Measurements from ENCODE around the gene KCNIP1.

Gene KCNIP1

DNA sequence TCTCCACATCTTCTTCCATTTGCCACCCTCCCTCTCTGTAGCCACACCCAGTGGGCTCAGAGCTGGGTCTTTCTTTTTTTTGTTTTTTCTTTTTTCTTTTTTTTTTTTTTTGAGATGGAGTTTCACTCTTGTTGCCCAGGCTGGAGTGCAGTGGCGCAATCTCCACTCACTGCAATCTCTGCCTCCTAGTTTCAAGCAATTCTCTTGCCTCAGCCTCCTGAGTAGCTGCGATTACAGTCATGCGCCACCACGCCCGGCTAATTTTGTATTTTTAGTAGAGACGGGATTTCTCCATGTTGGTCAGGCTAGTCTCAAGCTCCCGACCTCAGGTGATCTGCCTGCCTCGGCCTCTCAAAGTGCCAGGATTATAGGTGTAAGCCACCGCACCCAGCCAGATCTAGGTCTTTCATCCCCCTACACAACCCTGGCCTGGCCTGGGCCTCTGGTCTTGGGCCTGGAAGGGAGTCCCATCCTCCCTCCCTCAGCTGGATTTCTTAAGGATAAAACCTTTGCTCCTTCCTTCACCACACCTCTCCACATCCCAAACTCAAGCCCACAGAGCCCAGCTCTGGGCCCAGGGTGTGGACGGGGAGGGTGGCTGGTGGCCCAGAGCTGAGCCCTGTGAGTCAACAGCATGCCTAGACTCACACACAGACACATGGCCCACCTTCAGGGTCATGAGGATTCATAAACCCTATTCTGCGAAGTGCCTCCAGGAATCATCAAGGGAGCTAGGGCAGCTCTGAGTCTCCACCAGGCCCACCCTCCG lies 18.8 kb upstream of the KCNIP1 start:
- no peak overlapping the region for H3K4me3 ChIP-seq (ENCODE audit: low read length)
- H3K9ac ChIP-seq (ENCODE audit: low read length) = no peak overlapping the region
- no peaks in the 10 kb centered on the region for H3K27me3 ChIP-seq (ENCODE audit: control insufficient read depth, insufficient read depth, low read length)
- H3K4me1 ChIP-seq (ENCODE audit: control insufficient read depth, low read depth, low read length) = no peaks in the 10 kb centered on the region
- H3K27ac ChIP-seq (ENCODE audit: low read length) = no peak overlapping the region
- no peaks in the 10 kb centered on the region for H3K9me3 ChIP-seq (ENCODE audit: control insufficient read depth, low read depth, low read length)
- no peaks in the 10 kb centered on the region for H3K36me3 ChIP-seq (ENCODE audit: control insufficient read depth, low read depth, low read length)

DNA sequence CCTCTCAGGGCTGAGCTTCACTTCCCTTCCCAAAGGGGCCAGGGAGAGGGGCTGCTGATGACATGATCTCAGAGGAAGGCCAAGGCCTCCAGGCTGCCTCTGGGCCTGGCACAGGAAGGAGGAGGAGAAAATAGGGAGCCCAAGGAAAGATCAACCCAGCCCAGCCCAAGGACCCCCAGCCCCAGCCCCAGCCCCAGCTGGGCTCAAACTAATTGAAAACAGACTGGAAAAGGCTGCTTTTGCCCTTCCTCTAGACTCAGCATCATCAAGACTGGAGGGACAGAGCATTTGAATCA lies 18.3 kb upstream of the KCNIP1 start:
- H3K9ac ChIP-seq (ENCODE audit: low read length) = no peak overlapping the region

DNA sequence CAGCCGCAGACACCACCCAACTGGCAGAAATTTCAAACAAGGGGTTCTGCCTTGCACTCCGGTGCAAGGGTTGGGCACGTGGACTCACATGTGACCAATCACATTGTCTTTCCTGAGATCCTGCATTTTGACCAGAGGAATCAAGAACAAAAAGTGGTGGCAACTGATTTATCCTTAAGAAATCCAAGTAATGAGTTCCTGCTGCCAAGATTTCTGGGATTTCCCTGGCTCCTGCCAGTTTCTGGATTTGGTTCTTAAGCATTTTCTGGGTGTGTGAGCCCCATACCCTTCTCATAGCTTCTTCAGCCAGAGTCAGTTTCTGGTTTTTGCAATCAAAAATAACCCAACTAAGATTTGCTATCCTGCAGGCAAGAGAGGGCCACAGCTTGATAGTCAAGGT lies 17.4 kb upstream of the KCNIP1 start:
- no peaks in the 10 kb centered on the region for H3K27me3 ChIP-seq (ENCODE audit: control insufficient read depth, insufficient read depth, low read length)
- no peaks in the 10 kb centered on the region for H3K36me3 ChIP-seq (ENCODE audit: control insufficient read depth, low read depth, low read length)
- no peak overlapping the region for H3K27ac ChIP-seq (ENCODE audit: low read length)
- H3K9ac ChIP-seq (ENCODE audit: low read length) = no peak overlapping the region
- no peaks in the 10 kb centered on the region for H3K9me3 ChIP-seq (ENCODE audit: control insufficient read depth, low read depth, low read length)
- H3K4me1 ChIP-seq (ENCODE audit: control insufficient read depth, low read depth, low read length) = peaks cover 4% of the 10 kb centered on the region
- H3K4me3 ChIP-seq (ENCODE audit: low read length) = no peak overlapping the region

More for the DNA sequence above, 18.3 kb upstream of the KCNIP1 start:
- Histone ChIP-seq H3K4me3 (ENCODE audit: low read length) (no peak overlapping the region), H3K36me3 (ENCODE audit: control insufficient read depth, low read depth, low read length) (no peaks in the 10 kb centered on the region), H3K4me1 (ENCODE audit: control insufficient read depth, low read depth, low read length) (peaks cover 4% of the 10 kb centered on the region), H3K9me3 (ENCODE audit: control insufficient read depth, low read depth, low read length) (no peaks in the 10 kb centered on the region), H3K27ac (ENCODE audit: low read length) (no peak overlapping the region), H3K27me3 (ENCODE audit: control insufficient read depth, insufficient read depth, low read length) (no peaks in the 10 kb centered on the region)

DNA sequence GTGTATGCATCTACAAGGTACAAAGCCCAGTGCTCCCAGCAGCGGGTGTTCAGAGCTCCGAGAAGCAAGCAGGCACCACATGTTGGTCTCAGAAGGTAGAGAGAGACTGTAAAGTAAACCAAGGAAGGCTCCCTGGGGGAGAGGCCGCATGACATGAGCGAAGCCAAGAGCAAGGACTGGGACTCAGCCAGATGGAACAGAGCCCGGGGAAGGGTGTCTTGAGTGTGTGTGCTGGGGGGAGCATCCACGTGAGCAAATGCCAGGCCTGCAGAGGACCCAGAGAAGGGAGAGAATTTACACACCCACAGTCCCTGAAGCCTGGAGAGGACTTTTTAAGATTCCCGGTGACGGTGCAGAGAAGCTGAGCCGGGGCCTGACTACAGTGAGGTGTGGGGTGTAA lies 15.2 kb upstream of the KCNIP1 start:
- Histone ChIP-seq H3K27ac (ENCODE audit: low read length) (no peak overlapping the region), H3K4me1 (ENCODE audit: control insufficient read depth, low read depth, low read length) (peaks cover 4% of the 10 kb centered on the region), H3K27me3 (ENCODE audit: control insufficient read depth, insufficient read depth, low read length) (no peaks in the 10 kb centered on the region), H3K4me3 (ENCODE audit: low read length) (no peak overlapping the region), H3K36me3 (ENCODE audit: control insufficient read depth, low read depth, low read length) (no peaks in the 10 kb centered on the region), H3K9me3 (ENCODE audit: control insufficient read depth, low read depth, low read length) (no peaks in the 10 kb centered on the region), H3K9ac (ENCODE audit: low read length) (no peak overlapping the region)

DNA sequence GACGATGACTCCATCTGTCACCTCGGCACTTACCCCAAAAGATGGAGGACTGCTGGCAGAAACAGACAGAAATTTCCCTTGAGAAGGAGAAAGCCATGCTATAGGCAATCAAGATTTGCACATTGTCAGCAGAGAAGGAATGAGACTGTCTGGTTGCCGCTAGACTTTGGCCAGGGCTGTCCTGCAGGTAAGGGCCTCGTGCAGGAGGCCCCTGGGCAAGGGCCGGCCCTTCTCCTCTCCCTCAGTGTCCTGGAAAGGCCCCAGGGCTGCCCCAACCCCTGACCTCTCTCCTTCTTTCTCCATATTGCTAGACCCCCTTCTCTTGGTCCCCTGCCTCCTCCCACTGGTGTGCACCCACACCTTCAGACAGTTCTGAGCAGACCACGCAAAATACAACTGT lies 14.6 kb upstream of the KCNIP1 start:
- H3K9me3 ChIP-seq (ENCODE audit: control insufficient read depth, low read depth, low read length) = no peaks in the 10 kb centered on the region
- H3K27ac ChIP-seq (ENCODE audit: low read length) = no peak overlapping the region
- H3K4me1 ChIP-seq (ENCODE audit: control insufficient read depth, low read depth, low read length) = peaks cover 4% of the 10 kb centered on the region
- no peak overlapping the region for H3K9ac ChIP-seq (ENCODE audit: low read length)
- no peaks in the 10 kb centered on the region for H3K27me3 ChIP-seq (ENCODE audit: control insufficient read depth, insufficient read depth, low read length)
- H3K4me3 ChIP-seq (ENCODE audit: low read length) = no peak overlapping the region
- no peaks in the 10 kb centered on the region for H3K36me3 ChIP-seq (ENCODE audit: control insufficient read depth, low read depth, low read length)

DNA sequence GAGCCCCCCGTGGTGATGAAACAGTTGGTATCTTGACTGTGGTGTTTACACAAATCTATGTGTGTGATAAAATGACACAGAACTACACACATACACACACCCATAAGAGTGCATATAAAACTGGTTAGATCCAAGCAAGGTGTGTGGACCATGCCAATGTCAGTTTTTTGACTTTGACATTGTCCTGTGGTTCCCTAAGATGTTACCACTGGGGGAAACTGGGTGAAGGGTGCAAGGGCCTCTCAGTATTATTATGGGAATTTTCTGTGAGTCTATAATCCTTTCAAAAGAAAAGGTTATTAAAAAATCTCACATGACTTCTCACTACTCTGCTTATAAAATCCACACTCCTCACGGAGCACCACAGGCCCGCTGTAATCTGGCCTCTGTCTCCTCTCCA lies 13.4 kb upstream of the KCNIP1 start:
- H3K4me3 ChIP-seq (ENCODE audit: low read length) = no peak overlapping the region
- no peaks in the 10 kb centered on the region for H3K27me3 ChIP-seq (ENCODE audit: control insufficient read depth, insufficient read depth, low read length)
- H3K9me3 ChIP-seq (ENCODE audit: control insufficient read depth, low read depth, low read length) = no peaks in the 10 kb centered on the region
- no peak overlapping the region for H3K27ac ChIP-seq (ENCODE audit: low read length)
- peaks cover 4% of the 10 kb centered on the region for H3K4me1 ChIP-seq (ENCODE audit: control insufficient read depth, low read depth, low read length)
- H3K36me3 ChIP-seq (ENCODE audit: control insufficient read depth, low read depth, low read length) = no peaks in the 10 kb centered on the region
- no peak overlapping the region for H3K9ac ChIP-seq (ENCODE audit: low read length)

DNA sequence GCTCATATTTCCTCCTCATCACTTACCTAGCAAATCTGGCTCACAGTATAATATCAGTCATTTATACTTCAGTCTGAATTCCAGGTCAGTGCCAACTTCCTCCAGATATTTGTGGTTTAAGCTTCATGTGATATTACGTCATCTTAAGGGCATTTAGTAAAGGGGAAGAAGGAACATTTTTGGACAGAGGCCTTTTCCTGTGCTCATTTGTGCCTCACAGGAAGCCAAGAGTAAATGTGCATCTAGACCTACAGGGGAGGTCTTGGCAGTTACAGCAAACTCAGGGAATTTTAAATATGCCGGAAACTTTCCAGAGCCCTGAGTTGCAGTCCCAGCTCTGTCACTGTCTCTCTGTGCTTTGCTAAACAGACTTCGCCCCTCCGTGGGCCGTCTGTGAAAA lies 12.3 kb upstream of the KCNIP1 start:
- Histone ChIP-seq H3K4me1 (ENCODE audit: control insufficient read depth, low read depth, low read length) (peaks cover 4% of the 10 kb centered on the region), H3K36me3 (ENCODE audit: control insufficient read depth, low read depth, low read length) (no peaks in the 10 kb centered on the region), H3K27ac (ENCODE audit: low read length) (no peak overlapping the region), H3K4me3 (ENCODE audit: low read length) (no peak overlapping the region), H3K9ac (ENCODE audit: low read length) (no peak overlapping the region), H3K27me3 (ENCODE audit: control insufficient read depth, insufficient read depth, low read length) (no peaks in the 10 kb centered on the region), H3K9me3 (ENCODE audit: control insufficient read depth, low read depth, low read length) (no peaks in the 10 kb centered on the region)

DNA sequence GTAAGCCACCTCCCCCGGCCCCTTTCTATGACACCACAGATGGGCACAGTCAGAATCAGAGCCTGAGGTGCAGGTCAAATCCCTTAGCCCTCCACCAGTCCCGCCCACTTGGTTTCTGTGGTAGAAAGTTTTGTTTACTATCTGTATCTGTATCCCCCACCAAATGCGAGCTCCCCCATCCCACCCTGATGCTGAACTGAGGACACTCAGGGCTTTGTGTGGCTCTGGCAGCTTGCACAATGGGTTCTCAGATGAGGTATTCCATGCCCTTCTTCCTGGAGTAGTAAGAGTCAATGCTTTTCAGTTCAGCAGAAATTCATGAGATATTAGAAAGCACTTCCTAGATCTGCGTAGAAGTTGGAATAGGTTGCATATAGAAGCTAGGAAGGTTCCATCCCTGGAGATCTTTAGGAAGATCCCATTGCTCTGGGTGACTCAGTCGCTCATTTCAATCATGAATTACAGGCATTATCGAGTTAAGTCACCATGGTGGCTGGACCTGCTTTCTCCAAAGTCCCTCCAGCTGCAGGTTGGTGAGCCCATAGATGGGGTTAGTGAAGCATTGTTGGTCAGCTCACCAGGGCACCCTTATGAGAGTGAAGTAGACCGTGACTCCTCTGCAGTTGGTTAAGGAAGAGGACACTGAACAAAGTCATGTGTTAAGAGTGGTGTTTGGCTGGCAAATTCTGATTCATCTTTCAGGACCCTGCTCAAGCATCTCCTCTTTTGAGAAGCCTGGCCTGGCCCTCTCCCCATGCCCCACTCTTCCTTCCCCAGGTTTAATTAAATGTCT lies 10.6 kb upstream of the KCNIP1 start:
- Histone ChIP-seq H3K4me1 (ENCODE audit: control insufficient read depth, low read depth, low read length) (peaks cover 4% of the 10 kb centered on the region), H3K9ac (ENCODE audit: low read length) (no peak overlapping the region), H3K27me3 (ENCODE audit: control insufficient read depth, insufficient read depth, low read length) (no peaks in the 10 kb centered on the region), H3K27ac (ENCODE audit: low read length) (no peak overlapping the region), H3K4me3 (ENCODE audit: low read length) (no peak overlapping the region), H3K9me3 (ENCODE audit: control insufficient read depth, low read depth, low read length) (no peaks in the 10 kb centered on the region), H3K36me3 (ENCODE audit: control insufficient read depth, low read depth, low read length) (no peaks in the 10 kb centered on the region)

DNA sequence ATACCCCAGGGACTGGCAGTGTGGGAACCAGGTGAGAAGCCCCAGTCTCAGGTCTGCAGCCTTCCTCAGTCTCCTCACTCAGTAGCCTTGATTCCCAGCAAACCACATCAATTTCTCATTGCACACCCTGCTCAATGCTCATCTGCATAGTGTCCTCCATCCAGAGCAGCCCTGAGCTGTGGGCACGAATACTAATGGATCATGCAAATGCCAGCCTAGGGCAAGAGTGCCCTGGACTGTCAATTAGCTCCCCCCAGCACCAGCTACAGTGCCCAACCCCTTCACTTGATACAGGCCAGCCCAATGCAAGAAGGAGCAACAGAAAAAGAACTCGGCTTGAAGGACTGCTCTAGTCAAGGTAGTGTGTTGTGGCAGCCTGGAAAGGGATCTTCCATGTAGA lies 9.8 kb upstream of the KCNIP1 start:
- peaks cover 4% of the 10 kb centered on the region for H3K4me1 ChIP-seq (ENCODE audit: control insufficient read depth, low read depth, low read length)
- no peaks in the 10 kb centered on the region for H3K27me3 ChIP-seq (ENCODE audit: control insufficient read depth, insufficient read depth, low read length)

DNA sequence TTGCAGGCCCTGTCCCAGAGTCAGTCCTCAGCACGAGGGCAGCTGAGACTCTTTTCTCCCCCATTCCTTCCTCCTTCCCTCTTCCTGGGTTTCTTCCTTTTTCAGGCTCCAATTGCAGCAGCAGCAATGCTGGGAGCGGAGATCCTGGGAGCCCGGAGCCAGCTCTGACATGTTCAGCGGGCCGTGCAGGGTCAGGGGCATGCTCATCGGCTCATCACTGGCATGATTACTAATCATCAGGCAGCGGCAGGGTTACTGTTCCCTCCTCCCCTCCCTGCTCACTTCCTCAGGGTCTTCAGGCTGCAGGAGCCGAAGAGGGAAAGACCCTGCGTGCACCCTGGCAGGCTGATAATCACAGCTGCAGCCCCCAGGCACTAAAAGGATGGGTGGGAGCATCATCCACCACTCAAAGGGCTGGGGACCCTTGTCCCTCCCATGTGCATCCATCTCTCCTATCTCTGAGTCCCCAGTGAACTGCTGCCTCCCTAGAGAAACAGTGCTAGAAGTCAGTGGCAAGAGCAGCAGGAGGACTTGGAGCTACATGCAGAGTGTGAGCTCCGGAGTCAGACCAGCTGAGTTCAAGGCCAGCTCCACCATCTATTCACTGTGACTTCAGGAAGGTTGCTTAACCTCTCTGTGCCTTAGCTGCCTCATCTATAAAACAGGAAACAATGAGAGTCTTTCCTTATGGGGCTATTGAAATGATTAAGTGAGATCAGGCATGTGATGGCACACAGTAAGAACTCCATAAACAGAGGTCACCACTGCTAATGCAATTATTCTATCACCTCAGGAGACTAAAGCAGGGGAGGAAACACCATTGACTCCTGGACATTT lies 7.8 kb upstream of the KCNIP1 start:
- Histone ChIP-seq H3K36me3 (ENCODE audit: control insufficient read depth, low read depth, low read length) (no peaks in the 10 kb centered on the region), H3K9me3 (ENCODE audit: control insufficient read depth, low read depth, low read length) (no peaks in the 10 kb centered on the region), H3K4me1 (ENCODE audit: control insufficient read depth, low read depth, low read length) (no peaks in the 10 kb centered on the region), H3K9ac (ENCODE audit: low read length) (no peak overlapping the region), H3K4me3 (ENCODE audit: low read length) (no peak overlapping the region), H3K27ac (ENCODE audit: low read length) (no peak overlapping the region), H3K27me3 (ENCODE audit: control insufficient read depth, insufficient read depth, low read length) (no peaks in the 10 kb centered on the region)

More for the DNA sequence above, 9.8 kb upstream of the KCNIP1 start:
- no peak overlapping the region for H3K9ac ChIP-seq (ENCODE audit: low read length)
- H3K4me3 ChIP-seq (ENCODE audit: low read length) = no peak overlapping the region
- H3K9me3 ChIP-seq (ENCODE audit: control insufficient read depth, low read depth, low read length) = no peaks in the 10 kb centered on the region
- no peak overlapping the region for H3K27ac ChIP-seq (ENCODE audit: low read length)
- no peaks in the 10 kb centered on the region for H3K36me3 ChIP-seq (ENCODE audit: control insufficient read depth, low read depth, low read length)

DNA sequence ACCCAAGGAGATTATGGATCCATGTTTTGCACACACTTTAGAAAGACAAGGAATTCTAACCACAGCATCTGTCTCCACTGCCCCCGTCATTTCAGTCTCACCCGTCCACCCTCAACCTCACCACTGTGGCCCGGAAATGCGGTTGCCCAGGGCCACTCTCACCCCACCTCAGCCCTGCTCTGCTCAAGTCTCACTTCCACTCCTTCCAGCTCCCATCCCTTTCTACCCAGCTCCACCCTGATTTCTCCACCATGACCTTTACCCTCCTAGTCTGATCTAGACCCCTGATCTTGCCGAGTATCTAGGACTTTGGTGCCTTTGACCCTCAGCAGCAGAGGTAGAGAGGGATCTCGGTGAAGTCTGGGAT lies 7.2 kb upstream of the KCNIP1 start:
- Histone ChIP-seq H3K4me1 (ENCODE audit: control insufficient read depth, low read depth, low read length) (no peaks in the 10 kb centered on the region), H3K36me3 (ENCODE audit: control insufficient read depth, low read depth, low read length) (no peaks in the 10 kb centered on the region), H3K9ac (ENCODE audit: low read length) (no peak overlapping the region), H3K4me3 (ENCODE audit: low read length) (no peak overlapping the region), H3K27ac (ENCODE audit: low read length) (no peak overlapping the region), H3K27me3 (ENCODE audit: control insufficient read depth, insufficient read depth, low read length) (no peaks in the 10 kb centered on the region), H3K9me3 (ENCODE audit: control insufficient read depth, low read depth, low read length) (no peaks in the 10 kb centered on the region)

All from iPS-18a (cell line).